Testis (tissue), 2 donors: ENCODE data around the gene ERFE.

Source experiments
- POLR2A ChIP-seq: fragments of 450-650 bp; IDR thresholded peaks from one replicate; pipeline ENCODE4 v1.6.1; 2017; ENCODE audit warnings: antibody characterized with exemption, mild to moderate bottlenecking, moderate library complexity
- TF ChIP-seq, protein P1 (sequence below), 3 experiments: fragments of 450-650 bp in 2 of 3; fragments of 200-600 bp in 1 of 3; sonication (generic) in 1 of 3; IDR thresholded peaks; one replicate each; pipeline ENCODE4 v1.5.1; 2016 to 2019; ENCODE audit warnings: antibody characterized with exemption in 3 of 3, mild to moderate bottlenecking in 2 of 3, moderate library complexity in 1 of 3

DNA sequence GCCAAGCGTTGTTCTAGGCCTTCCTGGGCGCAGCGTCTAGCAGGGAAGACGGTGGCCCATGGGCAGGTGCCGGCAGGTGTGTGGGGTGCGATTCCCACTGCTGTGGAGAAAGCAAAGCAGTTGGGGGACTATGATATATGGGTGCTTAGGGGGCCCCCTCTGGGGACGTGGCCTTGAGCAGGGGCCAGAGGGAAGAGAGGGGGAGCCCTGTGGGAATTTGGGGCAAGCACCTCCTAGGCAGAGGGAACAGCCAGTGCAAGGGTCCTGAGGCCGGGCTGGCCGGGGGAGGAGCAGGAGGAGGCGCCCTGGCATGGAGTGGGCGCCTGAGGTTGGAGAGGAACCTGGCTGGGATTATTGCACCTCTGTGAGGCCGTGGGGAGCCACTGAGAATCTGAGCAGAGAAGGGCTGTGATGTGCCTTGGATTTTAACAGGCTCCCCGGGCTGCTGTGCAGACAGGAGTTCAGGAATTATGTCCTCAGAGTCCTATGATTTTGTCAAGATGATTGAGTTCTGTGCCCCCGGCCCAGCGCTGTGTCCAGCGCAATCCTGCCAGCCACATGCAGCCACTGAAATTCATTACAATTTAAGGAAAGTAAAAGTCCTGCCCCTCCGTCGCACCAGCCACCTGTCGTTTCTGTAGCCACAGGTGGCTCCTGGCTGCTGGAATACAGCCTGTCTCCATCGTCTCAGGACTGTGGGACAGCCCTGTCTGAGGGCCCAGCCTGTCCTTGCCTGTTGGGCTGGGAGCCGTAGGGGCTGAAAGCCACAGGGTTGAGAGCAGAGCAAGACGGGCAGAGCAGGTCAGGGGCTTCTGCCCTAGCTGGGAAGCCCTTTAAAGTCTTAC lies 29.4 kb upstream of the ERFE start:
- TF ChIP-seq, protein P1, sequence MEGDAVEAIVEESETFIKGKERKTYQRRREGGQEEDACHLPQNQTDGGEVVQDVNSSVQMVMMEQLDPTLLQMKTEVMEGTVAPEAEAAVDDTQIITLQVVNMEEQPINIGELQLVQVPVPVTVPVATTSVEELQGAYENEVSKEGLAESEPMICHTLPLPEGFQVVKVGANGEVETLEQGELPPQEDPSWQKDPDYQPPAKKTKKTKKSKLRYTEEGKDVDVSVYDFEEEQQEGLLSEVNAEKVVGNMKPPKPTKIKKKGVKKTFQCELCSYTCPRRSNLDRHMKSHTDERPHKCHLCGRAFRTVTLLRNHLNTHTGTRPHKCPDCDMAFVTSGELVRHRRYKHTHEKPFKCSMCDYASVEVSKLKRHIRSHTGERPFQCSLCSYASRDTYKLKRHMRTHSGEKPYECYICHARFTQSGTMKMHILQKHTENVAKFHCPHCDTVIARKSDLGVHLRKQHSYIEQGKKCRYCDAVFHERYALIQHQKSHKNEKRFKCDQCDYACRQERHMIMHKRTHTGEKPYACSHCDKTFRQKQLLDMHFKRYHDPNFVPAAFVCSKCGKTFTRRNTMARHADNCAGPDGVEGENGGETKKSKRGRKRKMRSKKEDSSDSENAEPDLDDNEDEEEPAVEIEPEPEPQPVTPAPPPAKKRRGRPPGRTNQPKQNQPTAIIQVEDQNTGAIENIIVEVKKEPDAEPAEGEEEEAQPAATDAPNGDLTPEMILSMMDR (IDR thresholded peaks at IDR 0.05) = no peak
- no peak for TF ChIP-seq POLR2A
